Measurements from ENCODE around the gene LDLR.
"Not testable (repeated sequence)": the region's sequence is repeated elsewhere in the genome, so short reads cannot be mapped to it uniquely, and the experiment has no call there.

LDLR gene

GRCh38 chr19:11166281-11167142 lies 77.2 kb downstream of the LDLR start:
- in situ Hi-C loops (cut with MboI; ENCODE audit: low sequenced_read_pairs), result no loop called here

DNA sequence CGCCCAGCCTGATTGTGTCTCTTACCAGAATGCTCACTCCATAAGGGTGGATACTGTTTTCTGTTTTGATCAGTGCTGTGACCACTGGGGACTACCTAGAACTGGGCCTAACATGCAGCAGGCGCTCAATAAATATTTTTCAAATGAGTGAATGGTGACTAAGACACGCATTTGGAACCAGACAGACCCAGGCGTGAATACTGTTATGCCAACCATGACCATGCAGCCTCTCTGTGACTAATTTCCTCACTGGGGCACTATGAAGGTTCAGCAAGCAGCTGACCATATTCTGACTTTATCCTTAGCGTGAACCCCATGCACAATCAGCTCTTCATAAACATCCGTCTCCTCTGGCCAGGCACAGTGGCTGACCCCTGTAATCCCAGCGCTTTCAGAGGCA lies 79.3 kb downstream of the LDLR start:
- in situ Hi-C loops (cut with MboI; ENCODE audit: low sequenced_read_pairs), result no loop called here

DNA sequence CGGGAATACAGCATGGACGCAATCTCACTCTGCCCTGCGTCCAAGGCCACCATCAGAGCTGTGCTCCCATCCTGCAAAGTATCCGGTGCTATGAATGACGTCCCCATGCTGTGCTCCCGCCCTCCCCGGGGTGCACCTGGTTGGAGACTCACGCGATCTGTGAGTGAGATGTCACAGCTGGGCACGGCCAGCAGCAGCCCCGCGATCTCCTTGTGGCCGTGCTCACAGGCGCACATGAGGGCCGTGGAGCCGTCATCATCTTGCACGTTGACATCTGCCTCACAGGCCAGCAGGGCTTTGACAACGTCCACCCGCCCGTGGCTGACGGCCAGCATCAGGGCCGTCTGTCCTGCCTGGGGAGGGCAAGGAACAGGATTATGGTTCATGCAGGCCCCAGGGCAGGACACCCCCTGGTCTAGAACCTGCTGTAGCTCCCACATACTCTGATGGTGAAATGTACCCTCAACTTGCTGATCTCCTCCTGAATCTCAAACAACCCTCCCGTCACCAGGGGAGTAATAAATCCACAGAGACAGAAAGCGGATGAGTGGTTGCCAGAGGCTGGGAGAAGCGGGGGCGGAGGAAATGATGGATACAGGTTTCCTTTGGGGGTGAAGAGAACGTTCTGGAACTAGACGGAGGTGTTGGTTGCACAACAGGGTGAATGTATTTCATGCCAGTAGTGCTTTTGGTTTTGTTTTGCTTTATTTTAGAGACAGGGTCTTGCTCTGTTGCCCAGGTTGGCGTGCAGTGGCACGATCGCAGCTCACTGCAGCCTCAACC lies 80.8 kb downstream of the LDLR start:
- in situ Hi-C loops (cut with MboI; ENCODE audit: low sequenced_read_pairs), result no loop called here

DNA sequence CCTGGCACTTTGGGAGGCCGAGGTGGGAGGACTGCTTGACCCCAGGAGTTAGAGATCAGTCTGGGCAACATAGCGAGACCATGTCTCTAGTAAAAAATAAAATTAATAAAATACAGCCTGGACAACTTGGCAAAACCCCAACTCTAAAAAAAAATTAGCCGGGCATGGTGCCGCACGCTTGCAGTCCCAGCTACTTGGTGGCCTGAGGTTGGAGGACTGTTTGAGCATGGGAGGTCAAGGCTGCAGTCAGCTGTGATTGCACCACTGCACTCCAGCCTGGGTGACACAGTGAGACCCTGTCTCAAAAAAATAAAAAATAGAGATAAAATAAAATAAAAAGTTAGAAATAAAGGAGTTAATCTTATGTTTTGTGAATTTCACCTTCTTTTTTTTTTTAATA lies 81.9 kb downstream of the LDLR start:
- in situ Hi-C loops (cut with MboI; ENCODE audit: low sequenced_read_pairs), result no loop called here

DNA sequence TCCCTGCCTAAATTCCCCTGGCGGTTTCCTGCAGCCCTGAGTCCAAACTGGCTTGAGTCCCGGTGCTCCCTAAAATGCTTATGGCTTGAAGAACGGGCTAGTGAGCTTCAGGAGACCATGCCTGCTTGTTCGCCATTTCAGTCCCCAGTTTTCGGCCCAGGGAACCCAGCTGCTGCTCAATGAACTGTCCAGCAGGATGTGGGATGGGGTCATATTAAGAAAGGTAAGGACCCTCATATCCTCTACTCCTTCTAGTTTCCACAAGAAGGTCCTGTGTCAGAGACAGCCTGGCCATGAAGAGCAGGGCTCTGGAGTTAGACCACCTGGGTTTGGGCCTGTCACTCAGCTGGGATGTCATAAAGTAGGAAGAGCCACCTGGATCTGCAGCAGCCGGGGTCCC lies 83.3 kb downstream of the LDLR start:
- in situ Hi-C loops (cut with MboI; ENCODE audit: low sequenced_read_pairs), result no loop called here

DNA sequence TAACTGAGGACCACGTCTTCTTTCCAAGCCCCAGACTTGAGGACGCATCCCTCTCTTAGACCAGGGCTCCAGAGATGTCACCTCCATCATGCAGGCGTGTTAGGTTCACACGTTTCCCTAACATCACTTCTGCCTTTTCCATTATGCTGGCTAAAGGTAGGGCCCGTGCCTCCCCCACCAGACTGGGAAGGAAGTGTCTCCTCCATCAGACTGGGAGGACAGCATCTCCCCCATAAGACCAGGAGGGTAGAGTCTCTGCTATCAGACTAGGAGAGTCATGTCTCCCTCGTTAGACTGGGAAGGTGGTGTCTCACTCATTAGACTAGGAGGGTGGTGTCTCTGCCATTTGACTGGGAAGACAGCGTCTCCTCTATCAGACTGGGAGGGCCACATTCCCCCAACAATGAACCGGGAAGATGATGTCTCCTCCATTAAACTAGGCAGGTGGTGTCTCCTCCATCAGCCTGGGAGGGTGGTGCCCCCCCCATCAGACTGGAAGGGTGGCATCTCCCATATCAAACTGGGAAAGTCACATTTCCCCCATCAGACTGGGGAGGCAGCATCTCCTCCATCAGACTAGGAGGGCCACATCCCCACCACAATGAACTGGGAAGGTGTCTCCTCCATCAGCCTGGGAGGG lies 84.4 kb downstream of the LDLR start:
- in situ Hi-C loops (cut with MboI; ENCODE audit: low sequenced_read_pairs), result no loop called here

- in situ Hi-C loops (cut with MboI; ENCODE audit: low sequenced_read_pairs), result no loop called here
Measured at GRCh38 chr19:11174336-11174735, 85.1 kb downstream of the LDLR start.

- in situ Hi-C loops (cut with MboI; ENCODE audit: low sequenced_read_pairs), result no loop called here
Measured at GRCh38 chr19:11175920-11176319, 86.7 kb downstream of the LDLR start.

DNA sequence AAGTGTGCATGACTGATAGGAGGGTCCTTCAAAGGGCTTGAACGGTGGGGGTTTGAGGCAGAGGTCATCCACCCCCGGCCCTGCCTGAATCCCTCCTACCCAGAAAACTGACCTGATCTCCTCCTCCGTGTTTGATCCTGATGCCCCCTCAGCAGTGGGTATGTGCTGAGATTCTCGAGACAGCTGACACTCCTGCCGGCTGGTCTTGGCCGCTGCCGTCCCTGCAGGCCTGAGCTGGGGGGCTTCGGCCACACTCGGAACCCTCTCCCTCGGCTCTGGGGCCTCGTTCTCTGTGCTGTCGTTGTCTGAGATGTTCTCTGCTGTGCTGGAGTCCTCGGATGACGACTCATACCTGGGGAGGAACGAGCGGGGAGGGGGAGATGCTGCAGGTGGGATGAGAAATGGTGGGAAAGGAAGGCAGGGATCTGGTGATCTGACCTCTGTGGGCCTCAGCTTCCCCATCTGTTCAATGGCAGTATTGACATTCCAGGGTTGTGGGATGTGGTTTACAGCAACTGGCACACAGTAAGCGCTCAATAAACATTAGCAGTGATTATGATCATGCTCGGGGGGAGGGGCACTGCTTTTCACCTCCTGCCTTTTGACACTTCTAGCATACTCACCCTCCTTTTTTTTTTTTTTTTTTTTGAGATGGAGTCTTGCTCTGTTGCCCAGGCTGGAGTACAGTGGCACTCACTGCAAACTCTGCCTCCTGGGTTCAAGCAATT lies 87.4 kb downstream of the LDLR start:
- in situ Hi-C loops (cut with MboI; ENCODE audit: low sequenced_read_pairs), result no loop called here

DNA sequence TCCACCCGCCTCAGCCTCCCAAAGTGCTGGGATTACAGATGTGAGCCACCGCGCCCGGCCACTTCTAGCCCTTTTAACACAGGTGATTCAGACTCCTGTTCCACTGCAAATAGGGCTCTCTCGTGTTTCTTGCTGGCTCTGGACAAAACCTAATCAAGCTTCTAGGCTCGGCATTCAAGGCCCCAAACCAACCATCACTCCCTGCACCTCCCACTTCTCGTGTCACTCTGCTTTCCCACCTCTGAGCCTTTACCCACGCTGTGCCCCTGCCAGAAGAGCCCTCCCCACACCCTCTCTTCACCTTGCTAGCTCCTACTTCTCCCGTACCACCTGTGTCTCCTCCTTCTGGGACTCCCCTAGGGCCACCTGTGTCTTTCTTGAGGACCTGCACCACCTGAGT lies 88.3 kb downstream of the LDLR start:
- in situ Hi-C loops (cut with MboI; ENCODE audit: low sequenced_read_pairs), result no loop called here

DNA sequence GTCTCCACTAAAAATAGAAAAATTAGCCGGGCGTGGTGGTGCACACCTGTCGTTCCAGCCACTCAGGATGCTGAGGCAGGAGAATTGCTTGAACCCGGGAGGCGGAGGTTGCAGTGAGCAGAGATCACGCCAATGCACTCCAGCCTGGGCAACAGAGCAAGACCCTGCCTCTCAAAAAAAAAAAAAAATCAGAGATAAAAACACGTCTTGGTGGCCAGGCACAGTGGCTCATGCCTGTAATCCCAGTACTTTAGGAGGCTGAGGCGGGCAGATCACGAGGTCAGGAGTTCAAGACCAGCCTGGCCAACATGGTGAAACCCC lies 89.8 kb downstream of the LDLR start:
- in situ Hi-C loops (cut with MboI; ENCODE audit: low sequenced_read_pairs), result not testable (repeated sequence)

- in situ Hi-C loops (cut with MboI; ENCODE audit: low sequenced_read_pairs), result no loop called here
Measured at GRCh38 chr19:11179716-11180297, 90.5 kb downstream of the LDLR start.

DNA sequence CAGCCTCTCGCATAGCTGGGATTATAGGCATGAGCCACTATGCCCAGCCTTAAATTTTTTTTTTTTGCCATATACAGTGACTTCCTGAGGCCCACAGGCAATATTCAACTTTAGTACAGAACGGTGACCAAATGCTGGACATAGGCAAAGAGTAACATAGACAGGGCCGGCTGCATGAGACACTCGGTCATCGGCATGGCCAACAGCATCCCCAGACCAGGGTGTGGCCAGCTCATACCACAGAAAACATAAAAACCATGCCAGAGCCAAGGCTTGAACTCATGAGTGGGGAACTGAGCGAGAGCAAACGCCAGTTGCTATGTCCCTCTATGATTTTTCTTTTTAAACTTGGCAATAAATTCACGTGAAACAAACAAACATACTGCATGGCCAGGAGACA lies 91.1 kb downstream of the LDLR start:
- in situ Hi-C loops (cut with MboI; ENCODE audit: low sequenced_read_pairs), result no loop called here

GRCh38 chr19:11180975-11181374 lies 91.7 kb downstream of the LDLR start:
- in situ Hi-C loops (cut with MboI; ENCODE audit: low sequenced_read_pairs), result not testable (repeated sequence)

- in situ Hi-C loops (cut with MboI; ENCODE audit: low sequenced_read_pairs), result no loop called here
Measured at GRCh38 chr19:11181488-11181887, 92.2 kb downstream of the LDLR start.

Data from HL-60/S4 (cell line).